GM12891 (cell line): ENCODE results near the gene IREB2.
A peak's percentile ranks its signal among the peaks of the same experiment; 100 is the strongest.

Experiments used
- DNase-seq: peaks from one replicate; pipeline ENCODE4 v3.0.0; 2011; ENCODE audit warnings: low spot score; ENCODE audit not compliant: insufficient read length
- FAIRE-seq: peaks from 2 replicates; lab custom pipeline; 2011; peaks lifted over from hg19 to GRCh38; lab: Jason Lieb, UNC
- PAX5 ChIP-seq: IDR thresholded peaks from 2 replicates; pipeline ENCODE4 v1.6.1; 2011; ENCODE audit warnings: low read length, moderate library complexity, mild to moderate bottlenecking; ENCODE audit not compliant: insufficient read depth, severe bottlenecking
- POLR2A ChIP-seq: IDR thresholded peaks from 2 replicates; pipeline ENCODE4 v1.6.1; 2011; ENCODE audit warnings: low read depth, low read length, control low read depth
- POLR2AphosphoS5 ChIP-seq: IDR thresholded peaks from 2 replicates; pipeline ENCODE4 v1.6.1; 2011; ENCODE audit warnings: low read depth, low read length, control low read depth
- POU2F2 ChIP-seq: IDR thresholded peaks from 2 replicates; pipeline ENCODE4 v1.6.1; 2011; ENCODE audit warnings: low read depth, mild to moderate bottlenecking, control low read depth, low read length, moderate library complexity
- SPI1 ChIP-seq: IDR thresholded peaks from 2 replicates; pipeline ENCODE4 v1.6.1; 2011; ENCODE audit warnings: low read depth, low read length, control low read depth
- TAF1 ChIP-seq: IDR thresholded peaks from 2 replicates; pipeline ENCODE4 v1.6.1; 2011; ENCODE audit warnings: low read depth, low read length, control low read depth

IREB2 gene

GRCh38 chr15:78455749-78456148, 17.7 kb downstream of the IREB2 start:
- DNase-seq (no peak), FAIRE-seq (no peak)
- TF ChIP-seq PAX5 = no peak
- TF ChIP-seq TAF1 = no peak
- TF ChIP-seq SPI1 = no peak
- no peak for TF ChIP-seq POLR2A
- no peak for TF ChIP-seq POU2F2
- TF ChIP-seq POLR2AphosphoS5 = no peak

- FAIRE-seq = no peak
- TF ChIP-seq TAF1 = no peak
- TF ChIP-seq POU2F2 = no peak
- TF ChIP-seq PAX5 = no peak
- TF ChIP-seq SPI1 = no peak
- DNase-seq = no peak
Measured at GRCh38 chr15:78456426-78456825, 18.4 kb downstream of the IREB2 start.

GRCh38 chr15:78457101-78457500, 19.1 kb downstream of the IREB2 start:
- DNase-seq (no peak), FAIRE-seq (no peak)

DNA sequence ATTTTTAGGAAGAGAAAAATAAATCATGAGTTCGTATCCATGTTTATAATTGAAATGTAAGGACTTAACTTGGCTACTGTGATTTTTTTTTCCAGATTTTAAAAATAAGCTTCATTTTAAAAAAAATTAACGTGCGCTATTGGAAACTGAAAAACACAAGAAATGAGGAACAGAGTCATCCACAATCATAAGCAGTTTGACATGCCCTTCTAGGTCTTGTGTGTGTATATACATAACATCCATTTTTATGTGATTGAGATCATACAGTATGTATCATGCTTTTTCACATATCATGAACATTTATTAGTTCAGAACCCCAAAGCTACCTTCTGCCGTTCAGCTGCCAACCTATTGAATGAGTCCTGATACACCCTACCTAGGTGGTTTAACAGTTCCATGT, 22.7 kb downstream of the IREB2 start:
- DNase-seq (no peak), FAIRE-seq (peak; percentile 55)
- TF ChIP-seq SPI1 (peak; percentile 66; the same call in 1 of the 2 replicates), PAX5 (no peak)

More at GRCh38 chr15:78457101-78457500, 19.1 kb downstream of the IREB2 start:
- TF ChIP-seq SPI1 (no peak), POLR2AphosphoS5 (no peak), POU2F2 (no peak), POLR2A (no peak), PAX5 (no peak), TAF1 (no peak)

DNA sequence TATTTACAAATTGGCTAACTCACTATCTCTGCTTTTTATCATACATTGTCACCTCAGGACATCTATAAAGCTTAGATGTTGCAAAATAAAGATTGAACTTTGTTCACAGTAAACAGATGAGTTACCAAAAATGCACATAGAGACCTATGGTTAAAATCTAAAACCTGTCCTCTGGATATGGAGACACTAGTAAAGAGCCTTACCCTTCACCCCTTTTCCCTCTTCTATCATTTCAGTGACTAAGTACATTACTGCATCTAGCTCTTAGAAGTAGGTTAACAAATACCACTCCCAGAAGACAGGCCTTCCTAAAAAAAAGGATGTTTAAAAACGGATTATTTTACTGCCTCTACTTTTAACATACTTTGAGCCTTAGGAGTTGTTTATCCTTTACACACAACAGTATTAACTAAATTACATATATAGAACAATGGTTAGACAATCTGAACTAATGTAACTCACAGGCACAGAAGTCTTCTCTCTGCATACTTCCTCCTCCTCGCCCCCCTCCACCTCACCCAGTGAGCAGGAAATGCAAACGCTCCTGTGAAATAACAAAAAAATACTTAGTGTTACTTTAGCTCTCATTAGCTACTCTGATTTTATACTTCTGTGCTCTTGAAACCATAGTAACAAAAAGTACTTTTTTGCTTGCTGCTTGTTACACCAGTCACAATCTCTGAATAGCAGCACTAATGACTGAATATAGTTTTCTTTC, 23.3 kb downstream of the IREB2 start:
- DNase-seq = no peak
- TF ChIP-seq PAX5 = no peak
- FAIRE-seq = no peak

- FAIRE-seq (no peak), DNase-seq (no peak)
- TF ChIP-seq POLR2AphosphoS5 (no peak), PAX5 (no peak), SPI1 (no peak), POLR2A (no peak), TAF1 (no peak), POU2F2 (no peak)
Measured at GRCh38 chr15:78469031-78469430, 31.0 kb downstream of the IREB2 start.

DNA sequence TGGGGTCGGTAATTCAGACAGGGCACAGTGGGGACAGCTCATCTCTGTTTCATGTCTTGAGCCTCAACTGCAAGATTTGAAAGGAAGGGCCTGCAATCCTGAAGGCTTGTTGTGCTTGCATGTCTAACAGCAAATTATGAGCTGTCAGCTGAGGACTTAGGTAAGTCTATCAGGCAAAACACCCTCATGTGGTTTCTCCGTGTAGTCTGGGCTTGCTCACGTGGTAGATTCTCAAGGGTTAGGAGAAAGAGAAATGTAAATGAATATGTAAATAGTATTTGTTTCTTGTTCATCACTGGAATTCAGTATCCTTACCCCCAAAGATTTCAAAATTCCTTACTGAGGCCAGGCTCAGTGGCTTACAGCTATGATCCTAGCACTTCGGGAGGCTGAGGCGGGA, 39.3 kb downstream of the IREB2 start:
- DNase-seq = no peak
- no peak for FAIRE-seq
- TF ChIP-seq POLR2A (peak; percentile 54; the same call in 1 of the 2 replicates), POU2F2 (no peak)

DNA sequence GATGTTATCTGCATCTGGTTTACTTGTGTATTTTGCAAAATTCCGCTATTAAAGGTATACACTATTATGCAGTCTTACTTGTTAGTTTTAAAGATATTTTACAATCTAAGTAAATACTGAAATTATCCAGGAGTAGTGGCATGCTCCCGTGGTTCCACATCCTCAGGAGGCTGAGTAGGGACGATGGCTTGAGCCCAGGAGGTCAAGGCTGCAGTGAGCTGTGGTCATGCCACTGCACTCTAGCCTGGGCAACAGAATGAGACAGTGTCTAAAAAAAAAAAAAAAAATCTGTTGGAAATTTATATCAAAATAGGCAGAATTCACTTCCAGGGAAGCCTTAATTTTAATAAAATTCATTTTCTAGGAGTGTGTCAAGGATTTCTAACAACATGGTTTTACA, 41.6 kb downstream of the IREB2 start:
- FAIRE-seq (no peak), DNase-seq (no peak)
- TF ChIP-seq POLR2A = no peak
- no peak for TF ChIP-seq SPI1
- TF ChIP-seq POU2F2 = no peak
- TF ChIP-seq POLR2AphosphoS5 = no peak
- TF ChIP-seq TAF1 = no peak
- TF ChIP-seq PAX5 = no peak

DNA sequence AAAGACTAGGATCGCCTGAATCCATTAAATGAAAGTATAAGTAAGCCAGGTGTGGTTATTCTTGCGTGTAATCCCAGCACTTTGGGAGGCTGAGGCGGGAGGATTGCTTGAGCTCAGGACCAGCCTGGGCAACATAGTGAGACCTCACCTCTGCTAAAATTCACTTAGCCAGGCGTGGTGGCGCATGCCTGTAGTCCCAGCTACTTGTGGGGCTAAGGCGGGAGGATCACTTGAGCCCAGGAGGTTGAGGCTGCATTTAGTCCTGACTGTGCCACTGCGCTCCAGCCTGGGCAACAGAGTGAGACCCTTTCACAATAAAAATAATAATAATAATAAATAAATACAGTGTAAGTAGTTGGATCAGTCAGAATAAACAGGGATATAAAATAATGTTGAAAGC, 43.9 kb downstream of the IREB2 start:
- FAIRE-seq = no peak
- no peak for DNase-seq
- no peak for TF ChIP-seq PAX5
- TF ChIP-seq TAF1 = no peak
- TF ChIP-seq POLR2A = no peak
- no peak for TF ChIP-seq POU2F2
- TF ChIP-seq POLR2AphosphoS5 = no peak
- no peak for TF ChIP-seq SPI1

- no peak for TF ChIP-seq PAX5
- TF ChIP-seq SPI1 = no peak
- no peak for TF ChIP-seq TAF1
- no peak for TF ChIP-seq POLR2A
- TF ChIP-seq POLR2AphosphoS5 = no peak
- no peak for TF ChIP-seq POU2F2
- DNase-seq (no peak), FAIRE-seq (no peak)
Measured at GRCh38 chr15:78492872-78493271, 54.9 kb downstream of the IREB2 start.

- FAIRE-seq (no peak), DNase-seq (no peak)
- TF ChIP-seq PAX5 = no peak
- no peak for TF ChIP-seq POLR2A
- TF ChIP-seq POLR2AphosphoS5 = no peak
- TF ChIP-seq SPI1 = no peak
- TF ChIP-seq TAF1 = no peak
- TF ChIP-seq POU2F2 = no peak
Measured at GRCh38 chr15:78501857-78502256, 63.8 kb downstream of the IREB2 start.
